Mesothelial cell of epicardium (in vitro differentiated cells): ENCODE measurements around the gene ISX. TPM values are rescaled to one million over a fixed set of nuclear protein-coding genes. Genes with fewer than 3 reads are reported as not detected.

Experiments
- DNase-seq, 2 experiments: peaks; one replicate each; pipeline ENCODE4 v3.0.0; 2021; ENCODE audit warnings: low spot score in 2 of 2; ENCODE audit not compliant: unreplicated experiment in 2 of 2
- H3K27ac Mint-ChIP-seq: 2 replicates; pipeline ENCODE4 v1.8.0; 2021; ENCODE audit warnings: mixed read lengths
- H3K27me3 Mint-ChIP-seq: 2 replicates; pipeline ENCODE4 v1.8.0; 2021; ENCODE audit warnings: low read depth, mixed read lengths
- H3K36me3 Mint-ChIP-seq: 2 replicates; pipeline ENCODE4 v1.8.0; 2021; ENCODE audit warnings: mixed read lengths
- H3K4me1 Mint-ChIP-seq: 2 replicates; pipeline ENCODE4 v1.8.0; 2021; ENCODE audit warnings: mixed read lengths
- H3K4me3 Mint-ChIP-seq: 2 replicates; pipeline ENCODE4 v1.8.0; 2021; ENCODE audit warnings: mild to moderate bottlenecking, moderate library complexity, mixed read lengths
- H3K9me3 Mint-ChIP-seq: 2 replicates; pipeline ENCODE4 v1.8.0; 2021; ENCODE audit warnings: mixed read lengths
- total RNA-seq: library from RNA; stranded (reverse); gene quantifications from 3 replicates; pipeline ENCODE4 v1.2.1, GENCODE V29; 2021
- TF ChIP-seq, protein P1 (sequence below): fragments of 200-600 bp; sonication (generic); IDR thresholded peaks from one replicate; pipeline ENCODE4 v1.5.0; 2021; ENCODE audit warnings: antibody characterized with exemption; ENCODE audit not compliant: unreplicated experiment

ISX gene
- total RNA-seq, 1 donor from 2014 or later, result 1.9 TPM

DNA sequence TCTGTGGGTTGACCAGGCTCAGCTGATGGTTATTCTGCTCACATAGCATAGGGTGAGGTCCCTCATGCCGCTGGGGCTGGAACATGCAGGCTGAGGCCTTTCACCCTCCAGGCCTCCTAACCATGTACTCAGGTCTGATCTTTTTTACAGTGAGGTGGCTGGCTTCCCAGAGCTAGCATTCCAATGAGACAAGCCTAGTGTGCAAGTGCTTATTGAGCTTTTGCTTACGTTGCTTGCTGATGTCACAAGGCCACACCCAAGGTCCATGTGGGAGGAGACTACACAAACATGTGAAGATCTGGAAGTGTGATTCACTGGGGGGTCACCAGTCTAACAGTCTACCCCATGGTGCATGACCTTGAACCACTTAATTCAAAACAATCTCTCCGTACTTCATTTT, 33.9 kb downstream of the ISX start:
- Mint-ChIP-seq H3K36me3 (no peaks in the 10 kb centered on the region), H3K27ac (no peak overlapping the region), H3K4me1 (peaks cover 10% of the 10 kb centered on the region), H3K9me3 (no peaks in the 10 kb centered on the region), H3K27me3 (no peaks in the 10 kb centered on the region), H3K4me3 (no peak overlapping the region)
- DNase-seq, result no peak
- TF ChIP-seq, protein P1, sequence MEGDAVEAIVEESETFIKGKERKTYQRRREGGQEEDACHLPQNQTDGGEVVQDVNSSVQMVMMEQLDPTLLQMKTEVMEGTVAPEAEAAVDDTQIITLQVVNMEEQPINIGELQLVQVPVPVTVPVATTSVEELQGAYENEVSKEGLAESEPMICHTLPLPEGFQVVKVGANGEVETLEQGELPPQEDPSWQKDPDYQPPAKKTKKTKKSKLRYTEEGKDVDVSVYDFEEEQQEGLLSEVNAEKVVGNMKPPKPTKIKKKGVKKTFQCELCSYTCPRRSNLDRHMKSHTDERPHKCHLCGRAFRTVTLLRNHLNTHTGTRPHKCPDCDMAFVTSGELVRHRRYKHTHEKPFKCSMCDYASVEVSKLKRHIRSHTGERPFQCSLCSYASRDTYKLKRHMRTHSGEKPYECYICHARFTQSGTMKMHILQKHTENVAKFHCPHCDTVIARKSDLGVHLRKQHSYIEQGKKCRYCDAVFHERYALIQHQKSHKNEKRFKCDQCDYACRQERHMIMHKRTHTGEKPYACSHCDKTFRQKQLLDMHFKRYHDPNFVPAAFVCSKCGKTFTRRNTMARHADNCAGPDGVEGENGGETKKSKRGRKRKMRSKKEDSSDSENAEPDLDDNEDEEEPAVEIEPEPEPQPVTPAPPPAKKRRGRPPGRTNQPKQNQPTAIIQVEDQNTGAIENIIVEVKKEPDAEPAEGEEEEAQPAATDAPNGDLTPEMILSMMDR, result no peak

DNA sequence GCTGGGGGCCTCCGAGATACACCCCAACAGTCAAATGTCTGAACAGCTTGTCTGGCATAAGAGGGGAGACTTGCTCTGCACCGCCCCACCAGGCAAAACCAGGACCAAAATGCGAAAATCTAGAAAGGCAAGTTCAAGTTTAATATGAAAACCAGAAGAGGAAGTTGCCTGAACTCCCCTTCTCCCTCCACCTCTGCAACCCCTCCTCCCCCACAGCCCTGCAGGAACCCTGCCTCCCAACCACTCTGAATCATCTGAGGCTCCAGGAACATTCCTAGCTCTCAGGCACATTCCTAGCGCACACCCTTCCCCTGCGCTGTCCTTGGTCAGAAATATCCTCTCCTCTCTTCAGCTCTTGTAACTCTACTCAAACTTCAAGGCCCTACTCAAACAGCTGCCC, 36.7 kb downstream of the ISX start:
- peak in 1 of 2 experiments; percentile 45 for DNase-seq
- H3K27me3 Mint-ChIP-seq, result peaks cover 6% of the 10 kb centered on the region
- peaks cover 10% of the 10 kb centered on the region for H3K4me1 Mint-ChIP-seq
- TF ChIP-seq, protein P1, result no peak
- H3K36me3 Mint-ChIP-seq, result peaks cover 3% of the 10 kb centered on the region
- peak overlapping the region; percentile 18 for H3K27ac Mint-ChIP-seq
- H3K9me3 Mint-ChIP-seq, result peaks cover 10% of the 10 kb centered on the region
- H3K4me3 Mint-ChIP-seq, result no peak overlapping the region

DNA sequence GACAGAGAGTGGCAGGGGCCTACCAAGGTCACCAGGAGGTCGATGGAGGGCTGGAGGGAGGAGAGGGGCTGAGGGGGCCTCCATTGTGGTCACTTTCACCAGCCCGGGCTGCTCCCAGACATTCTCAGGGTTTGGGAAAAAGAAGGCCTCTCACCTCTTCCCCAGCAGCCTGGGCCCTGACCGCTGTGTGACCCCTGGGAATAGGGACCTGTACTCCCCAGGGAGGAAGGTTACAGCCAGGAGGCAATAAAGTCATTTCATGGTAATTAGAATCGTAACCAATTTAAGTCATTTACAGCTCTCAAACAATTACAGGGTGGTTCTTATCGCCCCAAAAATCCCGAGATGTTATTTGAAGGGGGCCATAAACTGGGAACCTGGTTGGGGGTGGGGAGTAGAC, 37.8 kb downstream of the ISX start:
- no peak for DNase-seq
- H3K36me3 Mint-ChIP-seq, result peaks cover 5% of the 10 kb centered on the region
- TF ChIP-seq, protein P1, result no peak
- peaks cover 19% of the 10 kb centered on the region for H3K9me3 Mint-ChIP-seq
- H3K4me3 Mint-ChIP-seq, result no peak overlapping the region
- H3K27ac Mint-ChIP-seq, result no peak overlapping the region
- peaks cover 9% of the 10 kb centered on the region for H3K27me3 Mint-ChIP-seq
- peaks cover 10% of the 10 kb centered on the region for H3K4me1 Mint-ChIP-seq

DNA sequence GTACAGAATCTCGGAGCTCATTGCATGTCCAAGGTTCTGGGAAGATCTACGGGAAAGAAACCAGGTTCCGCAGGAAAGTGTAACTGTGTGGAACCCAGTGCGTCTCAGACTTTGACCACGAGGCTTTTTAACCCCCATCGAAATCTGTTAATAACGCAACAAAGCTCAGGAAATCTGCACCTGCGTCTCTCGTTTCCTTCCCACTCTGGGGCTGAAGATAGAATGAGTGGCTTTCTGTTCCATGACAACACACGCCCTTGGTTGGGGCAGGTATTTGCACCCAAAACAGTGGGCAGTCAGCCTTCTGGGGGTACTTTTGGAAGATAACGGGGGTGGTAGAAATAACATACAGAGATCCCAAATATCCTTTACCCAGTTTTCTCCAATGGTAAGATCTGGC, 38.5 kb downstream of the ISX start:
- peaks cover 5% of the 10 kb centered on the region for H3K36me3 Mint-ChIP-seq
- no peak for DNase-seq
- H3K27ac Mint-ChIP-seq, result no peak overlapping the region

DNA sequence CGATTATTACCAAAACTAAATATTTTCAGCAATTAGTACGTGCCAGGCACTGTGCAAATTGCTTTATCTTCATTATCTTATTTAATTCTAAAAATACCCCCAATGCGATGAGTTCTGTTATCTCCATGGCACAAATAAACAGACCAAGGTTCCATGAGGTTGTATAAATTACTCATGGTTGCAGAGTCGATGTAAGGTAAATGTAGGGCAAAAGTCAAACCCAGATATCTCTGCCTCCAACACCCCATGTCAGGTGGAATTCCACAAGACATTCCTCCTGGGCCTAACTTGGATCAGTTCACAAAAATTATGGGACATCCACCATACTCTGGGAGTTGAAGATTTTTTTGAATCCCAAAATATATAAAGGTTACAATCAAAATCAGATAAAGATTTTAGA, 43.7 kb downstream of the ISX start:
- Mint-ChIP-seq H3K4me3 (no peak overlapping the region), H3K9me3 (peaks cover 29% of the 10 kb centered on the region), H3K27me3 (peaks cover 9% of the 10 kb centered on the region), H3K36me3 (peaks cover 5% of the 10 kb centered on the region), H3K27ac (no peak overlapping the region), H3K4me1 (no peaks in the 10 kb centered on the region)
- TF ChIP-seq, protein P1, result no peak
- DNase-seq, result no peak

More for the DNA sequence above, 38.5 kb downstream of the ISX start:
- TF ChIP-seq, protein P1, result no peak
- Mint-ChIP-seq H3K4me3 (no peak overlapping the region), H3K4me1 (peaks cover 10% of the 10 kb centered on the region), H3K9me3 (peaks cover 26% of the 10 kb centered on the region), H3K27me3 (peaks cover 9% of the 10 kb centered on the region)

DNA sequence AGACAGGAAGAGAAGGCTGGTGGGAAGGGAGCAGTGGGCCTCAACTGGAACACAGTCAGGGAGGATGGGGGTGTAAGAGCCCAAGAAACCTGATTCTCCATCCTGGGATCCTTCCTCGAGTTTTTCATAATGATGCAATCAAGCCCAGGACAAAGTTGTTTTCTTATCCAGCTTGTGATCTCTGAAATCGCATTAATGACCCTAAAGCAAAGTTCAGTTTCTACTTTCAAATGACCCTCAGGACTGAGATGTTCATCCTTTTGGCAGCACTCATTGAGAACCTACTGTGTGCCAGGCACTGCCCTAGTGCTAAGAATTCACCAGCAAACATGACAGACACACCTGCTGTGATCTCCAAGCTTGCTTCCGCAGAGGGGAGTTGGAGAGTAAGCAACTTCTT, 45.3 kb downstream of the ISX start:
- no peak for DNase-seq
- Mint-ChIP-seq H3K4me1 (peaks cover 2% of the 10 kb centered on the region), H3K36me3 (peaks cover 5% of the 10 kb centered on the region), H3K27me3 (peaks cover 4% of the 10 kb centered on the region), H3K9me3 (peaks cover 27% of the 10 kb centered on the region), H3K27ac (no peak overlapping the region), H3K4me3 (no peak overlapping the region)
- TF ChIP-seq, protein P1, result no peak
